RWPE2 (cell line): Measurements from ENCODE around the gene RAB36.
A peak's percentile ranks its signal among the peaks of the same experiment; 100 is the strongest.

Experiments
- ATAC-seq: fragments of 200-7000 bp; cut with Tn5 transposase; 3 replicates; pipeline ENCODE4 v1.9.1; 2021; ENCODE audit warnings: low read depth
- DNase-seq: peaks from one replicate; pipeline ENCODE4 v3.0.0-alpha.2; 2020; ENCODE audit warnings: low spot score
- H3K27ac ChIP-seq: fragments of 450-650 bp; 2 replicates; pipeline ENCODE4 v1.5.1; 2017; ENCODE audit warnings: mild to moderate bottlenecking; ENCODE audit not compliant: poor library complexity, severe bottlenecking
- H3K27me3 ChIP-seq: fragments of 250-450 bp; sonication (Bioruptor Pico); 2 replicates; pipeline ENCODE4 v1.5.1; 2021; ENCODE audit warnings: mild to moderate bottlenecking, moderate library complexity; ENCODE audit not compliant: insufficient read depth, poor library complexity, severe bottlenecking
- H3K36me3 ChIP-seq: fragments of 250-450 bp; sonication (Bioruptor Pico); 2 replicates; pipeline ENCODE4 v1.5.1; 2020; ENCODE audit warnings: low read depth, mild to moderate bottlenecking, moderate library complexity
- H3K4me1 ChIP-seq: fragments of 250-450 bp; sonication (Bioruptor Pico); 2 replicates; pipeline ENCODE4 v1.5.1; 2021; ENCODE audit warnings: mild to moderate bottlenecking, moderate library complexity; ENCODE audit not compliant: insufficient read depth, poor library complexity, severe bottlenecking
- H3K4me3 ChIP-seq: fragments of 250-450 bp; sonication (Bioruptor Pico); 2 replicates; pipeline ENCODE4 v1.5.1; 2021; ENCODE audit warnings: mild to moderate bottlenecking, moderate library complexity; ENCODE audit not compliant: severe bottlenecking
- H3K9me3 ChIP-seq: fragments of 250-450 bp; sonication (Bioruptor Pico); 2 replicates; pipeline ENCODE4 v1.5.1; 2021; ENCODE audit warnings: mild to moderate bottlenecking, moderate library complexity; ENCODE audit not compliant: severe bottlenecking
- TF ChIP-seq, protein P1 (sequence below): fragments of 450-650 bp; IDR thresholded peaks from one replicate; pipeline ENCODE4 v1.5.1; 2017; ENCODE audit warnings: mild to moderate bottlenecking, moderate library complexity; ENCODE audit not compliant: poor library complexity, severe bottlenecking

The RAB36 gene

GRCh38 chr22:23144932-23145877, at the start of gene RAB36:
Gene RAB36 (plus strand): TSS chr22:23145477. CDS start chr22:23146617, 1,140 bp downstream.
- Histone ChIP-seq H3K27ac (no peak within 1 kb of the TSS), H3K4me3 (peak within 1 kb of the TSS; percentile 35), H3K4me1 (peaks cover 4% of the 10 kb centered on the region), H3K27me3 (no peaks in the 10 kb centered on the region), H3K9me3 (peaks cover 4% of the 10 kb centered on the region), H3K36me3 (no peaks in the 10 kb centered on the region)
- DNase-seq (peak; percentile 100), ATAC-seq (peak; percentile 88)
- TF ChIP-seq, protein P1, sequence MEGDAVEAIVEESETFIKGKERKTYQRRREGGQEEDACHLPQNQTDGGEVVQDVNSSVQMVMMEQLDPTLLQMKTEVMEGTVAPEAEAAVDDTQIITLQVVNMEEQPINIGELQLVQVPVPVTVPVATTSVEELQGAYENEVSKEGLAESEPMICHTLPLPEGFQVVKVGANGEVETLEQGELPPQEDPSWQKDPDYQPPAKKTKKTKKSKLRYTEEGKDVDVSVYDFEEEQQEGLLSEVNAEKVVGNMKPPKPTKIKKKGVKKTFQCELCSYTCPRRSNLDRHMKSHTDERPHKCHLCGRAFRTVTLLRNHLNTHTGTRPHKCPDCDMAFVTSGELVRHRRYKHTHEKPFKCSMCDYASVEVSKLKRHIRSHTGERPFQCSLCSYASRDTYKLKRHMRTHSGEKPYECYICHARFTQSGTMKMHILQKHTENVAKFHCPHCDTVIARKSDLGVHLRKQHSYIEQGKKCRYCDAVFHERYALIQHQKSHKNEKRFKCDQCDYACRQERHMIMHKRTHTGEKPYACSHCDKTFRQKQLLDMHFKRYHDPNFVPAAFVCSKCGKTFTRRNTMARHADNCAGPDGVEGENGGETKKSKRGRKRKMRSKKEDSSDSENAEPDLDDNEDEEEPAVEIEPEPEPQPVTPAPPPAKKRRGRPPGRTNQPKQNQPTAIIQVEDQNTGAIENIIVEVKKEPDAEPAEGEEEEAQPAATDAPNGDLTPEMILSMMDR: no peak

GRCh38 chr22:23095733-23096342, 49.4 kb upstream of the RAB36 start:
- no peak overlapping the region for H3K27ac ChIP-seq
- H3K36me3 ChIP-seq: no peaks in the 10 kb centered on the region
- DNase-seq (no peak), ATAC-seq (no peak)
- no peak overlapping the region for H3K4me3 ChIP-seq
- no peaks in the 10 kb centered on the region for H3K27me3 ChIP-seq
- TF ChIP-seq, protein P1: no peak
- H3K4me1 ChIP-seq: no peaks in the 10 kb centered on the region
- H3K9me3 ChIP-seq: peaks cover 8% of the 10 kb centered on the region

DNA sequence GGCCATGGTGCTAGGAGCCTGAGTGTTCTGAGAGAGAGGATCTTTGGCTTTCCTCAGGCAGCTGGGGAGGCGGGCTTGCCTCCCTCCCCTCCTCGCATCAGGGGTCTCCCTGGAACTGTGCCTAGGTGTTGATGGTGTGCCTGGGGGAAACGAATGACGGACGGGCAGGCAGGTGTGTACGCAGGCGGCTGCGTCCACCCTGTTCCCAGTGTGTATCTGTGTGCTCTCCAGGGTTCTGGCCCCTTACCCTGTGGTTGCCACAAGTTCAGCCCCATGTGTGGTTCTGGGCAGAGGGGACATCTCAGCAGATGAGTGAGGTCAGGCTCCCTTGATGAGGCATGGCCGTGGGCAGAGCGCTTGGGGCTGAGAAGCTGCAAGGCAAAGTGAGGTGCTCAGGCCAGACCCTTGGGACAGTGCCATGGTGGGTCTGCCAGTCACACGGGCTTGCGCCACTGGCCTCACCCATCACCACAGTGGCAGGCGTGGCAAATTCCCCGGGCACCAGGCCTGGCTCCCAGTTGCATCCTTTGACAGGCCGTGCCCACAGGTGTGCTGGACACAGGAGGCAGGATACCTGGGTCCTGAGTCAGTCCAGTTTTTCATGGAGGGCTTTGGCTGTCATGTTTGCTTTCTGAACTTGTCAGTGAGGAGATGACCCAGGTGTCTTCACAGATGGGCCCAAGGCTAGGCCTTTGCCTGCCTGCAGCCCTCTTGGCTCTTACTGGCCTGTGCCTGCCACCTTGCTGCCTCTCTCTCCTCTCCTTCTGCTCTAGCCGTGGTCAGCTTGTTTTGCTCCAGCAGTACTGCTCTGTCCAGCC, 47.7 kb upstream of the RAB36 start:
- H3K27ac ChIP-seq: no peak overlapping the region
- DNase-seq (no peak), ATAC-seq (no peak)
- H3K9me3 ChIP-seq: peaks cover 5% of the 10 kb centered on the region
- TF ChIP-seq, protein P1: no peak
- H3K27me3 ChIP-seq: no peaks in the 10 kb centered on the region
- H3K4me1 ChIP-seq: no peaks in the 10 kb centered on the region
- H3K4me3 ChIP-seq: no peak overlapping the region
- H3K36me3 ChIP-seq: no peaks in the 10 kb centered on the region

DNA sequence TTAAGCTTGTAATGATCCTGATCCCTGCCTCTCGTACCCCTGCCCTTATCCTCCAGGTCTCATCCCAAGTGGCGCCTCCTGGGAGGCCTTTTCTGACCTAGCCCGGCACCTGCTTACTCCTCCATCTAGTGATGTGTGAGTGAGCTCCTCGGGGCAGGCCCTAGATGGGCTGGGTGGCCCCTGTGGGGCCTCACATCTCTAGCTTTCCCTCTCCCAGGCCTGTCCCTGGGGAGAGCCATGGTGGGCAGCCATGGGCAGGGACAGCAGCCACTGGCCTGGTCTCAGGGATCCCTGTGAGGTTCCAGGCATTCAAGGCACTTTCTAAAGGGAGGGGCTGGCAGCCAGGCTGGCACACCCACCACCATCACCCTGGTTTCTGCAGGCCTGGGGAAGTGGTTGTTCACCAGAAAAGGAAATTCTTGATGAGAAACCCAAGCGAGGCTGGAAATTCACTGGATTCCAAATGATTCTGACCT, 47.0 kb upstream of the RAB36 start:
- Histone ChIP-seq H3K4me1 (no peaks in the 10 kb centered on the region), H3K36me3 (no peaks in the 10 kb centered on the region), H3K9me3 (peaks cover 5% of the 10 kb centered on the region), H3K27me3 (no peaks in the 10 kb centered on the region), H3K27ac (no peak overlapping the region), H3K4me3 (no peak overlapping the region)
- DNase-seq (no peak), ATAC-seq (no peak)
- TF ChIP-seq, protein P1: no peak
